GM23338 (cell line): ENCODE measurements around the gene APRT. TPM values are rescaled to one million over a fixed set of nuclear protein-coding genes. Genes with fewer than 3 reads are reported as not detected.
A peak's percentile ranks its signal among the peaks of the same experiment; 100 is the strongest.

Source experiments
- ATAC-seq: fragments of 200-7000 bp; cut with Tn5 transposase; 3 replicates; pipeline ENCODE4 v1.9.1; 2020
- DNase-seq: peaks from one replicate; pipeline ENCODE4 v3.0.0-alpha.2; 2015; ENCODE audit warnings: low spot score
- H2AFZ ChIP-seq: fragments of 200-600 bp; sonication (generic); 2 replicates; pipeline ENCODE4 v1.8.0; 2016; ENCODE audit warnings: antibody characterized with exemption, mild to moderate bottlenecking, moderate library complexity
- H3F3A ChIP-seq: fragments of 200-600 bp; sonication (generic); replicated peaks from 2 replicates; pipeline ENCODE4 v1.8.0; 2017; ENCODE audit warnings: antibody characterized with exemption, mixed run types, low read depth
- H3K27ac ChIP-seq: fragments of 200-600 bp; sonication (generic); 2 replicates; pipeline ENCODE4 v1.6.1; 2016; ENCODE audit warnings: low read depth
- H3K27me3 ChIP-seq: fragments of 200-600 bp; sonication (generic); 2 replicates; pipeline ENCODE4 v1.8.0; 2016; ENCODE audit warnings: mild to moderate bottlenecking, mixed run types, moderate library complexity; ENCODE audit not compliant: insufficient read depth
- H3K36me3 ChIP-seq: fragments of 200-600 bp; sonication (generic); 2 replicates; pipeline ENCODE4 v1.8.0; 2016; ENCODE audit warnings: mild to moderate bottlenecking; ENCODE audit not compliant: insufficient read depth
- H3K4me1 ChIP-seq: fragments of 200-600 bp; sonication (generic); 2 replicates; pipeline ENCODE4 v1.8.0; 2016; ENCODE audit warnings: mild to moderate bottlenecking, moderate library complexity; ENCODE audit not compliant: insufficient read depth
- H3K4me2 ChIP-seq: fragments of 200-600 bp; sonication (generic); 2 replicates; pipeline ENCODE4 v1.7.1; 2017; ENCODE audit warnings: mixed run types
- H3K4me3 ChIP-seq: fragments of 200-600 bp; sonication (generic); 2 replicates; pipeline ENCODE4 v1.6.1; 2016; ENCODE audit warnings: mixed run types
- H3K79me2 ChIP-seq: fragments of 200-600 bp; sonication (generic); replicated peaks from 2 replicates; pipeline ENCODE4 v1.8.0; 2017; ENCODE audit warnings: mild to moderate bottlenecking; ENCODE audit not compliant: insufficient read depth
- H3K9me2 ChIP-seq: fragments of 200-600 bp; sonication (generic); 2 replicates; pipeline ENCODE4 v1.8.0; 2017; ENCODE audit not compliant: insufficient read depth
- H4K20me1 ChIP-seq: fragments of 200-600 bp; sonication (generic); replicated peaks from 2 replicates; pipeline ENCODE4 v1.8.0; 2017; ENCODE audit warnings: mild to moderate bottlenecking; ENCODE audit not compliant: insufficient read depth
- H3K27ac Mint-ChIP-seq: 2 replicates; pipeline ENCODE4 v1.8.0; 2020; ENCODE audit warnings: inconsistent platforms, mild to moderate bottlenecking, moderate library complexity, mixed read lengths
- H3K27me3 Mint-ChIP-seq: 3 replicates; pipeline ENCODE4 v1.8.0; 2022; ENCODE audit warnings: low read depth, mild to moderate bottlenecking, moderate library complexity, mixed read lengths, inconsistent platforms; ENCODE audit not compliant: insufficient read depth, poor library complexity
- H3K36me3 Mint-ChIP-seq: 3 replicates; pipeline ENCODE4 v1.8.0; 2021; ENCODE audit warnings: low read depth, mild to moderate bottlenecking, inconsistent platforms, moderate library complexity, mixed read lengths
- H3K4me1 Mint-ChIP-seq: 3 replicates; pipeline ENCODE4 v1.8.0; 2020; ENCODE audit warnings: mild to moderate bottlenecking, inconsistent platforms, mixed read lengths
- H3K4me3 Mint-ChIP-seq: 3 replicates; pipeline ENCODE4 v1.8.0; 2021; ENCODE audit warnings: moderate library complexity, mild to moderate bottlenecking, inconsistent platforms, mixed read lengths
- H3K9me3 Mint-ChIP-seq: 3 replicates; pipeline ENCODE4 v1.8.0; 2020; ENCODE audit warnings: moderate library complexity, mild to moderate bottlenecking, inconsistent platforms, mixed read lengths
- CREB1 ChIP-seq: fragments of 250-450 bp; sonication (Bioruptor Pico); IDR thresholded peaks from 2 replicates; pipeline ENCODE4 v1.5.0; 2020; ENCODE audit warnings: low read depth, mild to moderate bottlenecking, moderate library complexity
- CTCF ChIP-seq, 2 experiments: fragments of 200-600 bp in 1 of 2; sonication (generic) in 1 of 2; conservative IDR thresholded peaks; 2 replicates each; pipeline versions ENCODE4 v1.5.1 to v1.6.1; 2016 to 2017; ENCODE audit warnings: antibody characterized with exemption in 2 of 2, low read depth in 2 of 2, mild to moderate bottlenecking in 2 of 2, moderate library complexity in 1 of 2
- EZH2 ChIP-seq: fragments of 200-600 bp; sonication (generic); IDR thresholded peaks from one replicate; pipeline ENCODE4 v1.8.0; 2017; ENCODE audit warnings: antibody characterized with exemption, mild to moderate bottlenecking, low read depth; ENCODE audit not compliant: unreplicated experiment
- EZH2phosphoT487 ChIP-seq: fragments of 200-600 bp; sonication (generic); IDR thresholded peaks from one replicate; pipeline ENCODE4 v1.8.1; 2018; ENCODE audit warnings: antibody characterized with exemption; ENCODE audit not compliant: unreplicated experiment
- JUNB ChIP-seq: IDR thresholded peaks from one replicate; pipeline ENCODE4 v1.6.1; 2016; ENCODE audit warnings: antibody characterized with exemption; ENCODE audit not compliant: unreplicated experiment
- NANOG ChIP-seq: IDR thresholded peaks from 2 replicates; pipeline ENCODE4 v1.6.1; 2016; ENCODE audit warnings: antibody characterized with exemption, borderline replicate concordance
- POLR2AphosphoS5 ChIP-seq: IDR thresholded peaks from 2 replicates; pipeline ENCODE4 v1.6.1; 2016; ENCODE audit warnings: antibody characterized with exemption, low read depth
- ZNF331 ChIP-seq: fragments of 250-450 bp; sonication (Bioruptor Pico); IDR thresholded peaks from 2 replicates; pipeline ENCODE4 v1.5.0; 2020; ENCODE audit warnings: low read depth, mild to moderate bottlenecking, moderate library complexity
- ZNF462 ChIP-seq: fragments of 250-450 bp; sonication (Bioruptor Pico); IDR thresholded peaks from 2 replicates; pipeline ENCODE4 v1.5.0; 2020; ENCODE audit warnings: mild to moderate bottlenecking, moderate library complexity
- polyA plus RNA-seq: library from polyadenylated mRNA; unstranded; fragments of >200 nt; fragmentation: Nextera tagmentation; extraction: Ambion mirVana; gene quantifications from 2 replicates; pipeline ENCODE4 v1.2.1, GENCODE V29; 2016
- total RNA-seq: library from RNA; depleted of rRNA; stranded (reverse); fragments of >200 nt; shearing (Covaris generic); gene quantifications from 2 replicates; pipeline ENCODE4 v1.2.3, GENCODE V29; 2014

APRT gene
- total and polyA plus RNA-seq, 2 experiments from 2014 or later: 250 to 522 TPM

GRCh38 chr16:88779406-88780141 lies 32.2 kb downstream of the APRT start (continued):
- TF ChIP-seq CTCF (conservative IDR thresholded peaks at IDR 0.05; ENCODE audit: low read depth in 2 of 2): no peak
- TF ChIP-seq ZNF331 (CRISPR knock-in tag): no peak
- TF ChIP-seq POLR2AphosphoS5: no peak
- no peak for TF ChIP-seq EZH2phosphoT487
- no peak for TF ChIP-seq JUNB
- TF ChIP-seq EZH2: no peak
- no peak for TF ChIP-seq CREB1 (CRISPR knock-in tag)
- no peak for TF ChIP-seq NANOG

GRCh38 chr16:88778541-88779065 lies 33.1 kb downstream of the APRT start:
- H3F3A ChIP-seq: peaks cover 5% of the 10 kb centered on the region; the same call in 1 of the 2 replicates
- DNase-seq (peak; percentile 19), ATAC-seq (no peak)
- H3K79me2 ChIP-seq: peaks cover 87% of the 10 kb centered on the region
- no peaks in the 10 kb centered on the region for H3K36me3 ChIP-seq
- H3K9me3 Mint-ChIP-seq: no peaks in the 10 kb centered on the region; the same call in 2 of the 3 replicates
- H3K4me3 ChIP-seq: no peak overlapping the region
- no peak overlapping the region for H3K27ac Mint-ChIP-seq
- no peak overlapping the region for H3K4me3 Mint-ChIP-seq
- TF ChIP-seq POLR2AphosphoS5 (no peak), JUNB (no peak), NANOG (no peak), ZNF462 (CRISPR knock-in tag) (no peak), CTCF (conservative IDR thresholded peaks at IDR 0.05; ENCODE audit: low read depth in 2 of 2) (no peak), EZH2 (no peak)
- no peak overlapping the region for H2AFZ ChIP-seq
- H3K4me1 Mint-ChIP-seq: peaks cover 48% of the 10 kb centered on the region
- H4K20me1 ChIP-seq: 0 out of 2 replicates have a peak, but pooled peaks cover 7% of the 10 kb centered on the region
- H3K27me3 Mint-ChIP-seq: peaks cover 24% of the 10 kb centered on the region
- H3K27me3 ChIP-seq: no peaks in the 10 kb centered on the region
- H3K4me1 ChIP-seq: peaks cover 26% of the 10 kb centered on the region; the same call in 1 of the 2 replicates
- no peak overlapping the region for H3K4me2 ChIP-seq
- H3K27ac ChIP-seq: 0 out of 2 replicates have a peak overlapping the region, but pooled peaks have one; percentile 26
- no peaks in the 10 kb centered on the region for H3K36me3 Mint-ChIP-seq
- no peaks in the 10 kb centered on the region for H3K9me2 ChIP-seq
